Keratinocyte (primary cell): ENCODE results near the gene BBS10. TPM values are rescaled to one million over a fixed set of nuclear protein-coding genes. Genes with fewer than 3 reads are reported as not detected.
A peak's percentile ranks its signal among the peaks of the same experiment; 100 is the strongest.

ENCODE experiments used
- DNase-seq: peaks from one replicate; pipeline ENCODE4 v3.0.0-alpha.2; 2011; ENCODE audit warnings: low read depth, missing footprints, low spot score
- FAIRE-seq: peaks from 2 replicates; lab custom pipeline; 2011; peaks lifted over from hg19 to GRCh38; lab: Jason Lieb, UNC
- H2AFZ ChIP-seq: 2 replicates; pipeline ENCODE4 v1.6.0; 2012; ENCODE audit warnings: low read length, control low read depth, inconsistent platforms; ENCODE audit not compliant: control insufficient read depth
- H3K27ac ChIP-seq: 2 replicates; pipeline ENCODE4 v1.5.1; 2011; ENCODE audit warnings: low read length; ENCODE audit not compliant: control insufficient read depth, insufficient read depth
- H3K27me3 ChIP-seq: 3 replicates; pipeline ENCODE4 v1.6.0; 2011; ENCODE audit warnings: low read length; ENCODE audit not compliant: control insufficient read depth, insufficient read depth; ENCODE audit errors: extremely low read depth
- H3K36me3 ChIP-seq, 2 experiments: 2 replicates in 1 of 2; 3 replicates in 1 of 2; pipeline ENCODE4 v1.5.1; 2011; ENCODE audit warnings: low read length in 2 of 2, mild to moderate bottlenecking in 1 of 2; ENCODE audit not compliant: control insufficient read depth in 2 of 2, insufficient read depth in 2 of 2; ENCODE audit errors: extremely low read depth in 1 of 2
- H3K4me1 ChIP-seq: 3 replicates; pipeline ENCODE4 v1.5.1; 2011; ENCODE audit warnings: low read length; ENCODE audit not compliant: control insufficient read depth, insufficient read depth; ENCODE audit errors: extremely low read depth
- H3K4me2 ChIP-seq: 3 replicates; pipeline ENCODE4 v1.6.0; 2011; ENCODE audit warnings: low read depth, low read length; ENCODE audit not compliant: control insufficient read depth, insufficient read depth; ENCODE audit errors: extremely low read depth
- H3K4me3 ChIP-seq, 3 experiments: fragments of 200-600 bp in 1 of 3; sonication (generic) in 1 of 3; 2 replicates in 2 of 3; 3 replicates in 1 of 3; pipeline ENCODE4 v1.5.1; 2011 to 2016; ENCODE audit warnings: low read length in 3 of 3, mild to moderate bottlenecking in 3 of 3, control low read depth in 2 of 3, inconsistent platforms in 1 of 3, low read depth in 1 of 3, mixed read lengths in 1 of 3, mixed run types in 1 of 3, moderate library complexity in 1 of 3; ENCODE audit not compliant: control insufficient read depth in 2 of 3, insufficient read depth in 2 of 3; ENCODE audit errors: extremely low read depth in 1 of 3
- H3K79me2 ChIP-seq: 2 replicates; pipeline ENCODE4 v1.6.0; 2012; ENCODE audit warnings: low read length; ENCODE audit not compliant: control insufficient read depth, insufficient read depth
- H3K9ac ChIP-seq: 3 replicates; pipeline ENCODE4 v1.6.0; 2011; ENCODE audit warnings: low read length; ENCODE audit not compliant: control insufficient read depth, insufficient read depth; ENCODE audit errors: extremely low read depth
- H3K9me1 ChIP-seq: 3 replicates; pipeline ENCODE4 v1.6.0; 2011; ENCODE audit warnings: low read length; ENCODE audit not compliant: control insufficient read depth, insufficient read depth; ENCODE audit errors: extremely low read depth
- H3K9me3 ChIP-seq: 2 replicates; pipeline ENCODE4 v1.5.1; 2012; ENCODE audit warnings: low read depth, low read length; ENCODE audit not compliant: control insufficient read depth
- H4K20me1 ChIP-seq: 3 replicates; pipeline ENCODE4 v1.6.0; 2011; ENCODE audit warnings: low read length; ENCODE audit not compliant: control insufficient read depth, insufficient read depth; ENCODE audit errors: extremely low read depth
- CTCF ChIP-seq, 3 experiments: IDR thresholded peaks in 1 of 3; conservative IDR thresholded peaks in 1 of 3; optimal IDR thresholded peaks in 1 of 3; 2 replicates in 2 of 3; 3 replicates in 1 of 3; pipeline versions ENCODE3 to v1.5.1; 2011; ENCODE audit warnings: low read length in 3 of 3, mild to moderate bottlenecking in 3 of 3, moderate library complexity in 2 of 3, control low read depth in 1 of 3, inconsistent platforms in 1 of 3; ENCODE audit not compliant: insufficient read depth in 2 of 3; ENCODE audit errors: extremely low read depth in 1 of 3
- EZH2 ChIP-seq: IDR thresholded peaks from one replicate; pipeline ENCODE4 v1.6.1; 2012; ENCODE audit warnings: inconsistent platforms, mild to moderate bottlenecking, low read length, moderate library complexity
- dilution Hi-C: fragments of 300-500 bp; cut with MboI; formaldehyde crosslinking; loops from one replicate; pipeline ENCODE4 v1.7.0; 2020; ENCODE audit warnings: low sequenced_read_pairs; ENCODE audit not compliant: extremely low pct_ligation_motif_present
- polyA plus RNA-seq, 5 experiments: library from polyadenylated mRNA; depleted of rRNA in 3 of 5; stranded (reverse) in 3 of 5; stranded (forward) in 1 of 5; unstranded in 1 of 5; fragments of >200 nt; gene quantifications; 1 replicate in 1 of 5; 2 replicates in 3 of 5; 3 replicates in 1 of 5; pipeline versions ENCODE4 v1.2.1 to v1.2.3, GENCODE V29; 2011 to 2012; ENCODE audit warnings: missing spikeins in 2 of 5, low read depth in 1 of 5, low replicate concordance in 1 of 5

The BBS10 gene
- polyA plus RNA-seq, 1 donor (not counting 4 experiments of a cell fraction or from before 2014, with no cell fraction given), result 11.5 TPM

GRCh38 chr12:76375939-76376338, 27.7 kb upstream of the BBS10 start:
- peaks cover 14% of the 10 kb centered on the region for H3K4me1 ChIP-seq
- H3K9me3 ChIP-seq, result no peaks in the 10 kb centered on the region
- no peak overlapping the region for H3K27ac ChIP-seq
- DNase-seq (no peak), FAIRE-seq (no peak)
- H2AFZ ChIP-seq, result no peak overlapping the region
- H3K9ac ChIP-seq, result no peak overlapping the region
- H3K36me3 ChIP-seq, result peaks cover 1 to 7% of the 10 kb centered on the region in 2 experiments
- H3K27me3 ChIP-seq, result no peaks in the 10 kb centered on the region
- H3K4me3 ChIP-seq, result no peak overlapping the region
- dilution Hi-C loops, result no loop called here
- TF ChIP-seq CTCF (optimal IDR thresholded peaks at IDR 0.05 in 1 of 3, IDR thresholded peaks at IDR 0.05 in 1 of 3, conservative IDR thresholded peaks at IDR 0.05 in 1 of 3; ENCODE audit: extremely low read depth in 1 of 3, insufficient read depth in 2 of 3, low read length in 3 of 3), result no peak
- no peak for TF ChIP-seq EZH2
- H3K4me2 ChIP-seq, result no peak overlapping the region
- H4K20me1 ChIP-seq, result no peaks in the 10 kb centered on the region
- H3K79me2 ChIP-seq, result no peaks in the 10 kb centered on the region
- peaks cover 3% of the 10 kb centered on the region for H3K9me1 ChIP-seq

GRCh38 chr12:76375470-76375869, 27.3 kb upstream of the BBS10 start:
- FAIRE-seq, result no peak
- H3K4me1 ChIP-seq, result peaks cover 14% of the 10 kb centered on the region
- H3K4me2 ChIP-seq, result no peak overlapping the region
- H3K4me3 ChIP-seq, result no peak overlapping the region
- no peak for DNase-seq
- H3K27ac ChIP-seq, result no peak overlapping the region
- H3K79me2 ChIP-seq, result no peaks in the 10 kb centered on the region
- peaks cover 1 to 7% of the 10 kb centered on the region in 2 experiments for H3K36me3 ChIP-seq
- dilution Hi-C loops, result no loop called here
- H2AFZ ChIP-seq, result no peak overlapping the region
- H3K9me3 ChIP-seq, result no peaks in the 10 kb centered on the region
- H3K9me1 ChIP-seq, result peaks cover 3% of the 10 kb centered on the region
- H3K27me3 ChIP-seq, result no peaks in the 10 kb centered on the region
- no peaks in the 10 kb centered on the region for H4K20me1 ChIP-seq
- H3K9ac ChIP-seq, result no peak overlapping the region
- no peak for TF ChIP-seq EZH2

GRCh38 chr12:76374386-76375020, 26.3 kb upstream of the BBS10 start:
- no peak overlapping the region for H3K9ac ChIP-seq
- FAIRE-seq (peak; percentile 9), DNase-seq (no peak)
- no peak overlapping the region for H3K27ac ChIP-seq
- H3K4me1 ChIP-seq, result peaks cover 14% of the 10 kb centered on the region
- dilution Hi-C loops, result no loop called here
- H3K36me3 ChIP-seq, result peaks cover 1 to 9% of the 10 kb centered on the region in 2 experiments
- no peaks in the 10 kb centered on the region for H3K9me3 ChIP-seq
- H3K4me2 ChIP-seq, result no peak overlapping the region
- H3K9me1 ChIP-seq, result peaks cover 3% of the 10 kb centered on the region
- H3K4me3 ChIP-seq, result no peak overlapping the region
- no peaks in the 10 kb centered on the region for H4K20me1 ChIP-seq
- H2AFZ ChIP-seq, result no peak overlapping the region
- no peak for TF ChIP-seq EZH2
- TF ChIP-seq CTCF (optimal IDR thresholded peaks at IDR 0.05 in 1 of 3, IDR thresholded peaks at IDR 0.05 in 1 of 3, conservative IDR thresholded peaks at IDR 0.05 in 1 of 3; ENCODE audit: extremely low read depth in 1 of 3, insufficient read depth in 2 of 3, low read length in 3 of 3), result no peak
- H3K79me2 ChIP-seq, result no peaks in the 10 kb centered on the region
- H3K27me3 ChIP-seq, result no peaks in the 10 kb centered on the region
